GM19463 (cell line): ENCODE measurements around the gene KLHL33.

ENCODE experiments used
- ATAC-seq: cut with Tn5 transposase; IDR thresholded peaks from one replicate; pipeline ENCODE4 v1.9.1; 2021; ENCODE audit warnings: mild to moderate bottlenecking, moderate library complexity; ENCODE audit not compliant: unreplicated experiment

The KLHL33 gene

DNA sequence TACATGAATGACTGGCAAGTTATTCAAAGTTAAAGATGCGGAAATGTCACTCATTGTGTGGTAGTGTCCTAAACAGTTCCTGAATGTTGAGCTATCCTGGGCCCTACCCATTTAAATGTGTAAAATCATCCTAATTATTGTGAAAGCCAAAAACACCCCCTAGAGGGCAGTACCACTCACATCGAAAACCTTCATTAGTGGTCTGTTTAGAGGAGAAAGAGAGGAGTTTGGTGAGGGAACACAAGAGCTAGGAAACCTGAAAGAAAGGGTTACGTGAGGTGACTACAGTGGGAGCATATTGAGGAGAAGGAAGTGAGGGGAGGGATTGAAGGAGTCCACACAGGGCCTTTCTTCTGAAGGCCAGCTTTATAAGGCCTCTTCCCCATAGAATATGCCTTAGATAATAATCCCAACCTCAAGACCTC, 20.2 kb downstream of the KLHL33 start:
- peak; percentile 31 for ATAC-seq

DNA sequence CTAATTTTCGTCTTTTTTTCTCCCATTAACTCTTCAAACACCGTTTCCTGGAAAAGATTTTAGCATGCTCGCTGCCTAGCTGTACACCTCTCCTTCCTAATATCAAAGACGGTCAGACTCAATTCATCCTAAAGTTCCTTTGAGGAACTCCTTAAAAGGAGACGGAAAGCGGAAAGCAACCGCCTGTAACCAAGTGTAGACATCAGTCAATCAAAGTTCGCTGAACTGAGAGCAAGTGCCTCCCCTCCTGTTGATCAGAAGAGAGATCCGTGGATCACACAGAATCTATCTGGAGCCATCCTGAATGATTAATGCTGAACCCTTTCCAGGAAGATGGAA, 22.3 kb downstream of the KLHL33 start:
- ATAC-seq: peak; percentile 38

DNA sequence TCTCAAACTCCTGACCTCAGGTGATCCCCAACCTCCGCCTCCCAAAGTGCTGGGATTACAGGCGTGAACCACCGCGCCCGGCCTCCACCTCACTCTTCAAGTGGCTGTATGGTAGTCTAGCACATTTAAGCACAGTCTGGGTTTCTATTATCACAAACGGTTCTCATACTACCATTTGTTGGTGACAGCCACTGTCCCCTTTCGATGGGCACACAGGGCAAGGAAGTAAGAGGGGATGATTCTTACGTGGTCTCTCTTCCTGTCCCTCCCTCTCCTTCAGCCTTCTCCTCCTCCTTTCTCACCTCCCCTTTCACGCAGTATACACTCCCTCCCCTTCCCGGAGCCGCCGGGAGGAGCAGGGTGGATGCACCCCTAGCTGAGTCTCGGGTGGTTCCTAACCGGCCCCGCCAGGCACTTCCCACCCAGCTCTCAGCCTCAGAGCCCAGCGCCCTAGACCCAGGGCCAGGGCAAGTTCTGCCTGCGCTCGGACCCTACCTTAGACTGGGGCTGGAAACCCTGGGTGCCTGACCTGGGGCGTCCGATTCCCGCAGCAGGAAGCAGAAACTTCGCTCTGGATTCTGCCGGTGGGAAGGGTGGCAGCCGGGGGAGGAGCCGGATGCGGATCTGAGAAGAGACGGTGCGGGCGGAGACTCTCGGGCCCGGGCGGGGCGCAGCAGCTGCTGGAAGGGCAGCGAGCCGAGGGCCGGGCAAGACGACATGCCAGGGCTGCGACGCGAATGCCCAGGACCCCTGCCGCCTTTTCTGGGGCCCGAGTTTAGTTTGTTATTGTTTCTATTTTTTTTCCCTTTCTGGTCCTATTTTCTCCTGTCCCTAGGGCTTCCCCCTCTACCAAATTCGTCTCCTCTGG, 22.9 kb downstream of the KLHL33 start, which contains the start of gene TEP1:
Gene TEP1 (minus strand): TSS at position 626 of the 868 bp plus-strand sequence. CDS start 5,062 bp downstream, outside the sequence.
- ATAC-seq: peak; percentile 79

DNA sequence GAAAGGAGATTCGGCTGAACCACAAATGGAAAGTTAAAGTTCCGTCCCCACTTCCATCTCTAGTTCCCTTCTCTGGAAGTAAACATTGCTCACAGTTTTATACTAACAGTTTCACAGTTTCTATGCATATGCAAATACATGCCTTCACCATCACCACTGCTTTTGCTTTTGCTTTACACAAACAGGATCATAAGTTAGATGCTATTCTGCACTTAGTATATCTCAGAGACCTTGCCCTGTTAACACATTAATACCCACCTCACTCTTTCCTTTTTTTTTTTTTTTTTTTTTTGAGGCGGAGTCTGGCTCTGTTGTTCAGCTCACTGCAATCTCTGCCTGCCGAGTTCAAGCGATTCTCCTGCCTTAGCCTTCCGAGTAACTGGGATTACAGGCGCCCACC, 23.6 kb downstream of the KLHL33 start:
- peak; percentile 36 for ATAC-seq

DNA sequence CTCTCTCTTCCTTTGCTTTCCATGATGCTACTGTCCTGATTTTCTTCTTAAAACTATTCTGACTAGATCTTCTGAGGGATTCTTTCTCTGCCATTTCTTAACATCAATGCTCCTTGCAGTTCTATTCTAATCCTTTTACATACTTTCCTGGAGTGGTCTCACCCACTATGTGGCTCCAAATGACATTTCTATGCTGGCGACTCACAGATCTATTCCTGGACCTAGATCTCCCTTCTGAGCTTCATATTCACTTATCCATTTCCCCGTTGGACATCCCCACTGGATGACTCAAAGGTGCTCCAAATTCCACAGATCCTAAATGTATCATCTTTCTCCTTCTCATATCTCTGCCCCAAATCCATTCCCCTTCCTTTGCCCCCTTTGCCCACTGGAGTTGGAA, 26.7 kb downstream of the KLHL33 start:
- no peak for ATAC-seq

DNA sequence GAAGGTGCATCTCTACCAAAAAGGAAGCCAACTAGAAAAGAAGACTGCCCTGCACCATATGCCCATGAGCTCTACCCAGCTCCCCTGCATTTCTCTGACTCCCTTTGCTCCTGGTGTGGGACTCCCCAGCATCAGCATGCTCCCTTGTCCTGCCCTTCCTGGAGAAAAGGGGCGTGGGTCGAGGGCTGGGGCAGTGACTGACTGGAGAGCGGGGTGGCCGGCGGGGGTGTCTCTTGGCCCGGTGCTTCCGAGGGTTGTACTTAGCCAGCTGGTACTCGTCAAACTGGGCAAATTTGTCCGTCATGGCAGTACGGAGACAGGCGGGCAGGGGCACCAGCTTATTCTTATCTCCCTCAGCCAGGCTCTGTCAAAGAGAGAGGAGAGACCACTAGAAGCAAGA, 32.4 kb downstream of the KLHL33 start:
- ATAC-seq: no peak

DNA sequence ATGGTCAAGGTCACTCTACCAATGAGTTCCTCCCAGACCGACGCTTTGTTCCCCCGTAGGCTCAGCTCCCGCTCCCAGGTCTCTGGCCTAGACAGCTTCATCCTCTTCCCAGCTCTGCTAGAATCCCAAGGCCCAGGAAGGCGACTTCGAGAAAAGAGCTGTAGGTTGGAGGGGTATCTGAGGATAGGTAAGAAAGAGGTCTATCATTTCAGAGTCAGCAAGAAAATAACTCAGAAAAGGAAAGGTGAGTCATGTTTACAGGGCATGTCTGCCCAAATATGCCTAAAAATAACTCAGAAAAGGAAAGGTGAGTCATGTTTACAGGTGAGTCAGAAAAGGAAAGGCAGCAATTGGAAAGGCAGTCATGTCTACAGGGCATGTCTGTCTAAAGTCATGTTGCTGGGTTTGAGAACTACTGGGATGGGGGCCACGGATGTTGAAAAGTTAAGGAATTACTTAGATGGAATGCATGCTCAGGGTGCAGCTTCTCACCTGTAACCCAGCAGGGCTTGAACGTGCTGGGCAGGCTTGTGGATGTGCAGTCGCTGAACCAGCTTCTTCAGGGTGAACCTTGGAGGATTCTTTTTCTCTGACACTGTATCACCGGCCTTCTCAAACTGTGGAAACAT, 34.9 kb downstream of the KLHL33 start:
- ATAC-seq: no peak

DNA sequence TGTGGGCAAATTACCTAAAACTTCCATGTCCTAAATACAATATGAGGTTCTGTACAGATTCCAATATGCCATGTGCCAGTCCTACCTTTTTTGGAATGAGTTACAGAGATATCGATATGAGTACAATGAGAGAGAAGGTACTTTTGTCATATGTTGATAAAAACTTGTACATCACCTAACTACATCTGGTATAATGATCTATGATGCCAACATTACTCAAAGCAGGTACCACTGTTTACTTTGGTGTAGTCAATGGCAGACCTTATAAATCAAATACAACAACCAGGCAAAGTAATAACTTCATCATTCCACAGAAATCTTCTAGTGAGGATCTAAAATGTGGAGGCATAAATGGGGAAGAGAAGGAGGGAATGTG, 35.4 kb downstream of the KLHL33 start:
- no peak for ATAC-seq

DNA sequence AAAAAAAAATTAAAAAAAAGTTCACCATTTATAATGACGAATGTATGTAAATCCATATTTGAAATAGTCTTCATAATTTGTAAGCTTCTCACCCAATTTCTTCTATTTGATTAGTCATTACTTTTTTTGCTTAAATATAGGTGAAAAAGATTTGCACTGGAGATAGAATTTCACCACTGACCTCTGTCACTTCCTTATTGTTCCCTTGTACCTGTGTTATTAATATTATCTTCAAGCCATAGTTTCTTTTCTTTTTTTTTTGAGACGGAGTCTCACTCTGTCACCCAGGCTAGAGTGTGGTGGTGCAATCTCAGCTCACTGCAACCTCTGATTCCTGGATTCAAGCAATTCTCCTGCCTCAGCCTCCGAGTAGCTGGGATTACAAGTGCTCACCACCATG, 38.5 kb downstream of the KLHL33 start:
- ATAC-seq: no peak

DNA sequence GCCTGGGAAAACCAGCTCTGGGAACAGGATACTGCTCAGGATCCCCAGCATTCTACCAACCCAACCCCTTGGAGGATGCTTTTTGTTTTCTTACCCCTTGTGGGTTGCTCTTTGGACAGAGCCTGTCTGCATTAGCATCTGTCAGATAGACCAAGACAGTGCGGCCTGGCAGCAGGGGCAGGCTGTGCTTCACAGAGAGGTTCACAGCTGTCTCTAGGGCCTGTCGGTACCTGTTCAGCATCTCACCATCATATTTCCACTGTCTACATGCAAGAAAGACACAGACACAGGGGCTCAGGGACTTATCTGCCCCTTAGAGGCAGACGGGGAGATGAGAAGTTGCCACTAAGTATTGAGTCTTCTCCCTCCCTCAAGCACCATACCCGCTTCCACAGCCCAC, 44.5 kb downstream of the KLHL33 start:
- no peak for ATAC-seq

DNA sequence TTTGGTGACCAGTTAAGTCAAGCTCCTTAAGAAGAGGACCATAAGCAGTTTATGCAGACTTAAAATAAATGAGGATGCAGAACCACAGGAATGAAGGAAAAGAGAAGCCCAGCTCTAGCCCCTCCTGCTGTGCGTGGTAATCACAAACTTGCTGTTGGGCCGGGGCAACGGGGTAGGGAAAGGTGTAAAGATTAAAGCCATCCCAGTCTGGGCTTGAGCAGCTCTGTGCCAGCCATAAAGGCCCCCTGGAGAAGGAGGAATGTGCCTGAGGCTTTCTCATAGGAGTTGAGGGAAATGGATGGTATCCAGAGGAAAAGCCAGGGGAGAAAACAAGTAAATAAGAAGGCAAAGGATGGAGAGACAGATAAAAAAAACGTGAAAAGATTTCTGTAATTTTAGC, 47.8 kb downstream of the KLHL33 start:
- no peak for ATAC-seq

DNA sequence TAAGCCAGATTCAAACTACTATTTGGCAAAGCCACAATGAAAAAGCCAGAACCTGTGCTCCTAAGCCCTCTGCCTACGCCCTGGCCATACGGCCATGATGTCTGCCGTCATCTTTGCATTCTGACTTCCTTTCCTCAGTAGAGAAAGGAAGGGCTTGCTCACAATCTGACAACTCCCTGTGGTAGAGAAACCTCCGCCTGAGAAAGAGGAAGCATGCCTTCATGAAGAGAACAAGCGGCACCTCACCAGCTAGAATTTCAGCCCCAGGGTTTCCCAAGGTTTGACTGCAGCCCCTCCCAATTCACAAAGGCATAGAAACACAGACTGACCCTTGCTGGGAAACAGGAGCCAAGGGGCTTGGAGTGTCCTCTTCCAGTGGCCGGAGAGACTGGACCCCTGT, 48.4 kb downstream of the KLHL33 start:
- ATAC-seq: no peak

DNA sequence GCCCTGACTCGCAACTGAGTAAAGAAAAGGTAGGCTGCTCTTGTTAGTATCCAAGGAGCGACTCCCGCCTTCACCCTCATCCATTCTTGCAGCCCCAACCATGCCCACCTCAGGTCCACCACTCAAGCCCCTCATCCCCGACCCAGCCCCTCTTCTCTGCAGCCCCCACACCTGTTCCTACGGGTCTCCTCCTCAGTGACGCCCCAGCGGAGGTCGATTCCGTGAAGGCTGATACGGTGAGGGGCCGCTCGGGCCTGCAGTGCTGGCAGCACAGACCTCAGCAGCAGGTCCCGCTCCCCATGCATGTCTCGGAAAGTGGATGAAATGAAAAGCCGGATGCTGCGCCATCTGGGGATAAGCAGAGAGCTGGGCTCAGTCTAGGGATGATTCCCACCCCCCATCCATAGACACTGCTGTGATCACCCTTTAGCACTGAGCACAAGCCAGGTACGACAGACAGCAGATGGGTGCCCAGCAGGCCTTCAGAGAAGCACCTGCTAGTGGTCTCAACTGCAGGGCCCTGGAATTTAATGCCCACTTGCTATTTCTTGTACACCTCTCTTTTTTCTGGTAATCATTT, 49.6 kb downstream of the KLHL33 start:
- ATAC-seq: no peak

DNA sequence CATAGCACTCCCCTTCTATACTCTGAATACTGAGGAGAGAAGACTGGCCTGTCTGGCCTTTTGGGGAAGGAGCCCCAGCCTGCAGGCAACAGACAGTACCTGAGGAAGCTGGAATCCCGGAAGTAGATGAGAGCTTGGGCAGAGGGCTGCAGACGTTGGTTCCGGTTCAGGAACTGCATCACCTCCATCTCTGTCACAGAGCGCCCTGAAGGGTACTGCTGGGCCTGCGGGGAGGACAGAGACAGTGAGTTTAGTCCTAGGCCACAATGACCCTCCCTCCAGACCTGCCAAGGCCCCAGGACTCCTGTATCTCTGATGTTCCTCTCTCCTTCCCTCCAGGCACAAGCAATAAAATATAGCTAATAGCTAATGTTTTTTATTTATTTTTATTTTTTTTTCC, 51.1 kb downstream of the KLHL33 start:
- ATAC-seq: no peak

DNA sequence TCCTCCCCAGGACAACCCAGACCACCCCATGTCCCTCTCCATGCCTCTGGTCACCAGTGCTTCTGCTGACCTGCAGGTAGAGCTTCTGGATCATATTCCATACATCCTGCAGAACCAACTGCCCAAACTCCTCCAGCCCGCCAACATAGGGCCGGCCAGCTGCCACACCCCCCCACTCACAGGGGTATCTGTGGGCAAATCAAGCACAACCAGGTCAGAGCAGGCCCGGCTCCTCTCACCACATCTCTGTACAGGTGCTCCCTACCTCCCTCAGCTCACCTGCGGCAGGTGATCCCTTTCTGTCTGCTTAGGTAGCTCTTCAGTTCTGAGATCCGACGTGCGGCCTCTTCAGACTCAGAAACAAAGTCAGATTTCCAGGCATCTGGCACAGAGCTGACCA, 51.6 kb downstream of the KLHL33 start:
- no peak for ATAC-seq

DNA sequence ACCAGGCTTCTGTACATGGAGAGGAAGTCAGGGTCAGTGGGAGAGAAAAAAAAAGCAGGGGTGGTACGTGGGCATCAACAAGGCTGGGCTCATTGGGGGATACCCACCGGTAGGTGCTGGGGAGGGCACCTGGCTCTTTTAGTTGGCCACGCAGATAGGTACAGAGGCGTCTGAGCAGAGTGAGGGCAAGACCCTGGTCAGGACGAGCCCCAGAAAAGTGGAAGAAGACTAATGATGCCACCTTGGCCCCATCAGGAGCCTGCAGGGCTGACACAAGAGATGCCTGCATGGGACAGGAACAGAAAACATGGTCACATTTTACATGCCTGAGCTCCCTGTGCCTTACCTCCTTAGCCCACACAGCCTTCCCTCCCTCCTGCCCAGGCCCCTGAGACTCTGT, 52.3 kb downstream of the KLHL33 start:
- no peak for ATAC-seq

DNA sequence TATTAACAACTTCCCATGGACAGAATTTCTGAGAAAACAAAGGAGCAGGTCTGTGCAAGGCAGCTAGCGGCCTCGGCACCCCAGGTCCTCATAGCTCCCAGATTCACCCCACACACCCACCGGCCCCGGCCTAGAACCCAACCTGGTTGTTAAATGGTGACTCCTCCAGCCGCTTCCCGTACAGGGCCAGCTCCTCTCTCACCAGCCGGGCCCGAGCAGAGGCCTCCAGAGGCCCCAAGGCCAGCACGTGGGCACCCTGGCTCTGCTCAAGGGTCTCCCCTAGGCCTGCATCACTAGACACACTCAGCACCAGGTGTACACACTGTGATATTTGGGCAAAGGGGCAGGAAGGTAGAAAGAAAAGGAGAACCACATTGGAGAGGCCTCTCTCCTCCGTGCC, 52.9 kb downstream of the KLHL33 start:
- ATAC-seq: no peak

DNA sequence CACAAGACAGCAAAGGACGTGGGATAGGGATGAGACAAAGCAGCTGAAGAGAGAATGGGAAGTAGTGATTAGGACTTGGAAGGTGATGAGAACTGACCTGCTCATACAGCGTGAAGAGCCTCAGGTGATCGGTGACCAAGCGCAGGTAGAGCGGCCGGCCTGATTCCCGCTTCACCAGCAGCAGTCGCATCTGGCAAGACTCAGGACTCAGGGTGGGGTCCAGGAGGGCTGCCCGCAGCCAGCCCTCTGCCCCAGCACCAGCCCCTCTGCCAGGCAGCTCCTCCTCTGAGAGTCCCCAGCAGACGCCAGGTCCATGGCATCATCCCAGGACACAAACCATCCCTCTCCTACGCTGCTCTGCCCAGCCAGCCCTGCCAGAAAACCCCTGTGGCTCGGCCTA, 53.4 kb downstream of the KLHL33 start:
- no peak for ATAC-seq

DNA sequence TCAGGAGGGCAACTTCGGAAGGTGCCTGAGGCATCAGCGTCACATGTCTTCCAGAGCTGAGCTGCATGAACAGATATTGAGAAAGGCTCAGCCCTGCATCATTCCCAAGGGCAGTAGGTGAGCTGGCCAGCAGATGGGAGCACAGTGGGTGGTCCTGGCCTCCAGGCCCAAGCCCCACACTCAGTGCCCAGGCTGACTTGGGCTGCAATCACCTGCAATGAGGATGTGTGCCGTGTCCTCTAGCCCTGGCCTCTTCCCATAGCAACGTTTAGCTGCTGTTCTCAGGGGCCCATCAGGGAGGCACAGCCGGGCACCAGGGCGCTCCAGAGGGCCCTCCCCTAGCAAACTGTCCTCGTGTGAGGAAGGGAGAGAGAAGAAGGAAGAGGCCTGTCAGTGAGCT, 54.6 kb downstream of the KLHL33 start:
- no peak for ATAC-seq

DNA sequence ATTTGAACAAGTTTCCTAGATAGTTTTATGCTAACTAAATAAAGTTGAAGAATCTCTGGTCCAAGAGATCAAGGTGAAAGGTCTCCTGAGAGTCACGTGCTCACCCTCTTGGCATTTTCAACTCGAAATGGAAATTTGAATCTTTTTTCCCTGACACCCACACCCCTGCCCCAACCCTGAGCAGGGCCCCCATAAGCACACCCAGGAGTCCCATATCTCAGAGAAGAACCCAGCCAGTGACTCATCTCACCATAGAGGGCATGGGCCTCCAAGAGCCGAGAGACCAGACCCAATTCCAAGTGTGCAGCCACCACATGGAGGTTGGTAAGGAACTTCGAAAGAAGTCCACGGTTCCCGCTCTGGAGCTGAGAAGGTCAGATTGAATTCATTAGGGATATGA, 55.3 kb downstream of the KLHL33 start:
- no peak for ATAC-seq

DNA sequence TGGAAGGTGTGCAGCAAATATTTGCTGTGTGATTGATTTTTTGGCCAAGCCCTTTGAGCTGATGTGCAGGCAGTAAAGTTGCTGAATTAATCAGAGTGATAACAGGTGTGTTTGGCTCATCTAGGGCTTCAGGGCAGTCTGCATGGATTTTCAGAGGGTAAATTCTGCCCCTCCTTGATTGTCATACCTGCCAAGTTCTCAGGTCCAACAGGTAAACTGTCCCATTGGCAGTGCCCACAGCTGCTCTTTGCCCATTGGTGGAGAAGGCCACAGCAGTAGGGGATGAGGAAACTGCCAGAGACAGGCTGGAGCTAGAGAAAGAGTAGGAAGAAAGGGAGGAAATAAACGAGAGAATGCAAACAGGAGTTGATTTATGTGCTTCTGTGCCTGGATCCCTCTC, 56.2 kb downstream of the KLHL33 start:
- ATAC-seq: no peak

DNA sequence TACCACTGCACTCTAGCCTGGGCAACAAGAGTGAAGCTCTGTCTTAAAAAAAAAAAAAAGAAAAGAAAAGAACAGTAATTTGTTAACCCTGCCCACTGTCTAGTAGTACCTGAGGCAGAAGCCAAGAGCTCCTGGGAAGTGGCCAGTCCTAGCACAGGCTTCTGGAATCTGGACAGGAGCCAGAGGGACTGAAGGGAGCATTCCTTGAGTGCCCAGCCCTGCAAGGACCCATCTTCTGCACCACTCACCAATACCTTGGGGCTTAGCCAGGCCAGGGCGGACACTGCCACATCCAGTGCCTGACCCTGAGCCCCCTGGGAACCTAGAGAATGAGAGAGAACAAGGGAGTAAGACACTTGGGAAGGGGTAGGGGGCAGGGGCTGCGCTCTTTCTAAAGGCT, 58.8 kb downstream of the KLHL33 start:
- ATAC-seq: no peak
